GM23338 (cell line): ENCODE measurements around the gene OTOP2. TPM values are rescaled to one million over a fixed set of nuclear protein-coding genes. Genes with fewer than 3 reads are reported as not detected.

Experiments
- CREB1 ChIP-seq: fragments of 250-450 bp; sonication (Bioruptor Pico); IDR thresholded peaks from 2 replicates; pipeline ENCODE4 v1.5.0; 2020; ENCODE audit warnings: low read depth, mild to moderate bottlenecking, moderate library complexity
- CTCF ChIP-seq, 2 experiments: fragments of 200-600 bp in 1 of 2; sonication (generic) in 1 of 2; conservative IDR thresholded peaks; 2 replicates each; pipeline versions ENCODE4 v1.5.1 to v1.6.1; 2016 to 2017; ENCODE audit warnings: antibody characterized with exemption in 2 of 2, low read depth in 2 of 2, mild to moderate bottlenecking in 2 of 2, moderate library complexity in 1 of 2
- EZH2 ChIP-seq: fragments of 200-600 bp; sonication (generic); IDR thresholded peaks from one replicate; pipeline ENCODE4 v1.8.0; 2017; ENCODE audit warnings: antibody characterized with exemption, mild to moderate bottlenecking, low read depth; ENCODE audit not compliant: unreplicated experiment
- EZH2phosphoT487 ChIP-seq: fragments of 200-600 bp; sonication (generic); IDR thresholded peaks from one replicate; pipeline ENCODE4 v1.8.1; 2018; ENCODE audit warnings: antibody characterized with exemption; ENCODE audit not compliant: unreplicated experiment
- POLR2AphosphoS5 ChIP-seq: IDR thresholded peaks from 2 replicates; pipeline ENCODE4 v1.6.1; 2016; ENCODE audit warnings: antibody characterized with exemption, low read depth
- STAT1 ChIP-seq: IDR thresholded peaks from one replicate; pipeline ENCODE4 v1.6.1; 2016; ENCODE audit warnings: antibody characterized with exemption; ENCODE audit not compliant: unreplicated experiment
- ZNF462 ChIP-seq: fragments of 250-450 bp; sonication (Bioruptor Pico); IDR thresholded peaks from 2 replicates; pipeline ENCODE4 v1.5.0; 2020; ENCODE audit warnings: mild to moderate bottlenecking, moderate library complexity
- polyA plus RNA-seq: library from polyadenylated mRNA; unstranded; fragments of >200 nt; fragmentation: Nextera tagmentation; extraction: Ambion mirVana; gene quantifications from 2 replicates; pipeline ENCODE4 v1.2.1, GENCODE V29; 2016
- total RNA-seq: library from RNA; depleted of rRNA; stranded (reverse); fragments of >200 nt; shearing (Covaris generic); gene quantifications from 2 replicates; pipeline ENCODE4 v1.2.3, GENCODE V29; 2014
- TF ChIP-seq, protein P1 (sequence below): IDR thresholded peaks from one replicate; pipeline ENCODE4 v1.6.1; 2018; ENCODE audit warnings: antibody characterized with exemption; ENCODE audit not compliant: unreplicated experiment

The OTOP2 gene
- total and polyA plus RNA-seq, 2 experiments from 2014 or later, result not detected

- TF ChIP-seq ZNF462 (CRISPR knock-in tag), result no peak
- no peak for TF ChIP-seq CREB1
- no peak for TF ChIP-seq EZH2phosphoT487
- TF ChIP-seq CTCF (conservative IDR thresholded peaks at IDR 0.05; ENCODE audit: low read depth in 2 of 2), result no peak
- TF ChIP-seq STAT1, result no peak
- TF ChIP-seq, protein P1, sequence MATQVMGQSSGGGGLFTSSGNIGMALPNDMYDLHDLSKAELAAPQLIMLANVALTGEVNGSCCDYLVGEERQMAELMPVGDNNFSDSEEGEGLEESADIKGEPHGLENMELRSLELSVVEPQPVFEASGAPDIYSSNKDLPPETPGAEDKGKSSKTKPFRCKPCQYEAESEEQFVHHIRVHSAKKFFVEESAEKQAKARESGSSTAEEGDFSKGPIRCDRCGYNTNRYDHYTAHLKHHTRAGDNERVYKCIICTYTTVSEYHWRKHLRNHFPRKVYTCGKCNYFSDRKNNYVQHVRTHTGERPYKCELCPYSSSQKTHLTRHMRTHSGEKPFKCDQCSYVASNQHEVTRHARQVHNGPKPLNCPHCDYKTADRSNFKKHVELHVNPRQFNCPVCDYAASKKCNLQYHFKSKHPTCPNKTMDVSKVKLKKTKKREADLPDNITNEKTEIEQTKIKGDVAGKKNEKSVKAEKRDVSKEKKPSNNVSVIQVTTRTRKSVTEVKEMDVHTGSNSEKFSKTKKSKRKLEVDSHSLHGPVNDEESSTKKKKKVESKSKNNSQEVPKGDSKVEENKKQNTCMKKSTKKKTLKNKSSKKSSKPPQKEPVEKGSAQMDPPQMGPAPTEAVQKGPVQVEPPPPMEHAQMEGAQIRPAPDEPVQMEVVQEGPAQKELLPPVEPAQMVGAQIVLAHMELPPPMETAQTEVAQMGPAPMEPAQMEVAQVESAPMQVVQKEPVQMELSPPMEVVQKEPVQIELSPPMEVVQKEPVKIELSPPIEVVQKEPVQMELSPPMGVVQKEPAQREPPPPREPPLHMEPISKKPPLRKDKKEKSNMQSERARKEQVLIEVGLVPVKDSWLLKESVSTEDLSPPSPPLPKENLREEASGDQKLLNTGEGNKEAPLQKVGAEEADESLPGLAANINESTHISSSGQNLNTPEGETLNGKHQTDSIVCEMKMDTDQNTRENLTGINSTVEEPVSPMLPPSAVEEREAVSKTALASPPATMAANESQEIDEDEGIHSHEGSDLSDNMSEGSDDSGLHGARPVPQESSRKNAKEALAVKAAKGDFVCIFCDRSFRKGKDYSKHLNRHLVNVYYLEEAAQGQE, result no peak
- no peak for TF ChIP-seq POLR2AphosphoS5
- TF ChIP-seq EZH2, result no peak
Observed at GRCh38 chr17:74918906-74919305, 5.2 kb upstream of the OTOP2 start (continued).
